ENCODE measurements around the gene ZNF287.
"Not testable (repeated sequence)": the region's sequence is repeated elsewhere in the genome, so short reads cannot be mapped to it uniquely, and the experiment has no call there.

ZNF287 gene

DNA sequence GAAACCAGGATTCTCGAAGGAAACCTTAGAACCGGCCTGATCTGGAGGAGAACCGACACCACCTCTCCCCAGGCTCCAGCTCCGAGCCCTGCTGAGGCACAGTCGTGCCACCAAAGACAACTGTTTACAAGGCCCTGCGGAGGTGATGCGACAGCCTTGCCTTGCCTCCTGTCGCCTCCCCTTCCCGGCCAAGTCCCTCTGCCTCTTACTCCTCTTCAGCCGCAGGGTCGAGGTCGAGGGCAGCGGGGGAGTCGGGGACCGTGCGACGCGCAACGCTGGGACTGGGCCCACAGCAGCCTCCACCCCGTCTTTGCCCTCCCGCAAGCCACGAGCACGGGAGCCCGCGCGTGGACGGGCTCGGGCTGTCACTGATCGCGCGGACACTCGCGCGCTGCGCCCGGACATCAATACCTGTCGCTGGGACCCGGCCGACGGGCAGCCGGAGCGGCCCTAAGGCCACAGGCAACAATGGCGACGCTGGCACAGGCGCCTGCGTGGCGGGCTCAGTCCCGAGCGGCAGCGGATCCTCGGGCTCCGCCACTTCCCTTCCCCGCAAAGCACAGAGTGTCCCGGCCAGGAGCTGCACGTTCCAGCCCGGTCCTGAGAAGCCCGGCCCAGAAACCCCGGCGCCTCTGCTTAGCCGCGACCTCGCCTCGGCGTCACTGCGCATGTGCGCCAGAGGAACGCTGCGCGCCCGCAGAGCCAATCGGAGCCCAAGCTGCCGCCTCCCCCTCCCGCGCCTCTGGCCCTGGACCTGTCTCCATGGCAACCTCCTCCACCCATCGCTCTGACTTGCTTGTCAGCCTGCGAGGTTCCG, at the start of gene ZNF287:
Gene ZNF287, minus strand, starts transcription at position 664 of the 817 bp plus-strand sequence. CDS start 1,473 bp downstream, outside the sequence.
- DNase-seq (ENCODE audit: low spot score): peak; percentile 100

DNA sequence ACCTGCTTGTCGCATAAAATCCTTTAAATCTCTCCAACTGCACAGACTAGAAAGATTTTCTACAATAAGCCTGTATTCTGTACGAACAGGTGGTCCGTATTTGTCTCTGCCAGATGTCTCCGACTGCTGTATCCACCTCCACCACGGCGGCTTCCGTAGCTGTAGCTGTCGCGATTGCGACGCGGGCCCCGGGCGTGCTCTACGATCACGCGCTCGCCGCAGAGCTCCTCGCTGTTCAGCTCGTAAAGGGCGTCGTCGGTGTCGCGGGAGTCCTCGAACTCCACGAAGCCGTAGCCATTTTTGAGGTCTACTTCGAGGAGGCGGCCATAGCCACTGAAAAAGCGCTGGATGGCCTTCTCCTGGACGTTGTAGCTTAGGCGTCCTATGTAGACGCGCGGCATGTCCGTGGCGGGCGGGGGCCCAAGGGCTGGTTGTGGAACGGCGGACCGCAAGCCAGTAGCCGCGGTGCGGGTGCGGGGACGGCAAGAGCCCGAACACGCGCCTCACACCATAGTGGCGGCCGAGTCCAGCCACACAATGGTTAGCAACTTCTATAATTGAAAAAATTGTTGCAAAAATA, 48.6 kb upstream of the ZNF287 start:
- no peak for DNase-seq (ENCODE audit: low spot score)

DNA sequence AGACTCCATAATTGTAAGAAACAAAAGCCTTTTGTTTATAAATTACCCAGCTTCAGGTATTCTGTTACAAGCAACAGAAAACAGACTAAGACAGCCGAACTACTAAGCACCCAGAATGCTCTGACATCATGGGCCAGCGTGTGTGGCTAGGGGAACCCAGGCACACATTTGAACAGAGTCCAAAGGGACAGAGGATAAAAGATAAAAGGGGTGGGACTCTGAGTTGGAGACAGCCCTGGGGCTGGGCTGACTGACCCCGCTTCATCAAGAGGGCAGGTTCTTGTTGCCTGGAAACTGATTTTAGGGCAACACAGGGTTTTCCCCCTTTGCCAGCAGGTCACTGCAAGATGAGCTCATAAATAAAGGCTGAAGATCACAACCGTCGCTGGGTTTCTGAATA, 30.5 kb upstream of the ZNF287 start:
- no peak for DNase-seq (ENCODE audit: low spot score)

DNA sequence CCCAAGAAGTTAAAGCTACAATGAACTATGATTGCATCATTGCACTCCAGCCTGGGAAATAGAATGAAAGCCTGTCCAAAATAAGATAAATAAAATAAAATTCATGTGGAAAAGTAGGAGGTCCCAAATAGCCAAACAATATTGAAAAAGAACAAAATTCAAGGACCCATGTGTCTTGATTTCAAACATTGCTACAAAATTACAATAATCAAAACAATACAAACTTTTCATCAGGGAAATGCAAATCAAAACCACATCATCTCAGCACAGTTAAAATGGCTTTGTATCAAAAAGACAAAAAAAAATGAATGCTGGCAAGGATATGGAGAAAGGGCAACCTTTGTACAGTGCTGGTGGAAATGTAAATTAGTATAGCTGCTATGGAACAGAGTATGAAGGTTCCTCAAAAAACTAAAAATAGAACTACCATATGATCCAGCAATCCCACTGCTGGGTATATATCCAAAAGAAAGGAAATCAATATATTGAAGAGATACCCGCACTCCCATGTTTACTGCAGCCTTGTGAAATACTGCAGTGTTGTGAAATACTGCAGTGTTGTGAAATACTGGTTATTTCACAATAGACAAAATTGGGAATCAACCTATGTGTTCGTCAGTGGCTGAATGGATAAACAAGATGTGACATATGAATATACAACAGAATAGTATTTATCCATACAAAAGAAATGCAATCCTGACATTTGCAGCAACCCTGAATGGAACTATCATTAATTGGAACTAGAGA, 24.5 kb upstream of the ZNF287 start:
- DNase-seq (ENCODE audit: low spot score): no peak

DNA sequence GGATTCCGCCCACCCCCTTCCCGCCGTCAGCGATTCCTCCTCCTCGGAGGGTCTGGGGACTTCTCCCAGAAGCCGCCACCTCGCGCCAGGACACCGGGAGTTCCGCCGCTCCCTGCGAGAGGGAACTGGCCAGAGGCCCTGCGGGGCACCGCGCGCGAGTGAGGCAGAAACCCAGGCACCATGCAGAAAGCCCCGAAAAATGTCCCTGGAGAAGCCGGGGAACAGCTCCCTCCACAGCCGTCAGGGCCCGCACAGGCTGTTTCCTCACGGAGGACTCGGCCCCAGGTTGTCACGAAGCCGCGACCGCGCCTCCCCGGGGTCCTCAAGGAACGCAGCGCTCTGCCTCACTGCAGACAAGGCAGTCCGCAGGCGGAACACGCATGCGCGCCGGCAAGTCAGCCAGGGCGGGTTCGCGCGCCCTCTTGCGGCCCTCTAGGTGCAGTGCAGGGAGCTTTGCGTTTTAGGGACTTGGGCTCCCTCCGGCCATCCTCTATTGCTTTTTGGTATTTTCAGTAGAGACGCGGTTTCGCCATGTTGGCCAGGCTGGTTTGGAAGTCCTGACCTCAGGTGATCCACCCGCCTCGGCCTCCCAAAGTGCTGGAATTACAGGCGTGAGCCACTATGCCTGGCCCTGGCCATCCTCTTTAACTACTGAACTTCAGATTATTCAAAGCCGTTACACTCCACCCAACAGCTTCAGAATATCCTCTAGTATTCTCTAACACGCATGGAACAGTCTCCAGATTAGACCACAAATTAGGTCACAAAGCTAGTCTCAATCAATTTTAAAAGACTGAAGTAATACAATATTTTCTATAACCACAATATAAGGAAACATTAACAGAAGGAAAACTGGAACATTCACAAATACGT, 20.3 kb upstream of the ZNF287 start:
- DNase-seq (ENCODE audit: low spot score): peak; percentile 97

DNA sequence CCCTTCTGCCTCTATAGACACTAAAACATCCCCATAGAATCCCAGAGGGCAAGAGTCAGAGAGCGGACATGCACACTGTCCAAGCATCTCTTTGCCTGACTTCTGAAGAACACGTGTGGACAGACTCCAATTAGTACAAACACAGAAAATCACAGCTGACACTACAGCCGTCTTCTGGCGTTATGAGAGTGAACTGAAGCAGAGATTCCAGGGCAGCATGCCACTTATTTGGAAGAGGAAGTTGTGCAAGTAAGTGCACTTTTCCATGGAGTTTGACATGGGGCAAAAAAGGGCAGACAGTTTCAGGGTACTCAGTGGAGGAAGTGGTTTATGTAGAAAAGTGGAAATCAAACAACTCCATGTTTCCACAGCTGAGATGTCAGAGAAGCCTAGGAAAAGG, 16.8 kb upstream of the ZNF287 start:
- no peak for DNase-seq (ENCODE audit: low spot score)

DNA sequence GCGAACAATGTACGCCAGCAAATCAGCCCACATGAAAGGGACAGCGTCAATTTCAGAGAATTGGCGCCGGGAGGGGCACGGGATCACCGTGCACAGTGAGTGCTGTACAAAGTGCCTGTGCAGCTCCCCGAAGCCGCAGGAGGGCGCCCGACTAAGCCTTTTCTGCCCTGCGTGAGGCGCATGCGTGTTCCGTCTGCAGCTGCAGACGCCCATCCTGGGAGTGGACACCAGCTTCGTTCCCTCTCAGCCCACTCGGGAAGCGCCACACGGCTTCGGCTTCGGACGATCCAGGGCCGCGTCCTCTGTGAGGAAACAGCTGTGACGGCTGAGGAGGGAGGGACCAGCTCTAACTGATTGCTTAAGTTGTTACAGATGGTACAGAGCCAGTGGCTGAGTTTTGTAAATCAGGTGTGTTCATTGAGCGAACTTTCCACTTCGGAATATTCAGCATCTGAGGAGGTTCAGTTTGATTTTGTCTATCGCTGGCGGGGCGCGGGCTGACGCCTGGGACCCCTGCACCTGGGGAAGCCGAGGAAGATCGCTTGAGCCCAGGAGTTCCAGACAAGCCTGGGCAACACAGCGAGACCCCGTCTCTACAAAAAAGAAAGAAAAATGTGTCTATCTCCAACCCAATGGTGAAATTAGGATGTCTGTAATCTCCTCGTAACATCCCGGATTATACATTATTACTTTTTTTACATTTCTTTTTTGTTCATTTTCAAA, 15.4 kb upstream of the ZNF287 start:
- peak; percentile 96 for DNase-seq (ENCODE audit: low spot score)

DNA sequence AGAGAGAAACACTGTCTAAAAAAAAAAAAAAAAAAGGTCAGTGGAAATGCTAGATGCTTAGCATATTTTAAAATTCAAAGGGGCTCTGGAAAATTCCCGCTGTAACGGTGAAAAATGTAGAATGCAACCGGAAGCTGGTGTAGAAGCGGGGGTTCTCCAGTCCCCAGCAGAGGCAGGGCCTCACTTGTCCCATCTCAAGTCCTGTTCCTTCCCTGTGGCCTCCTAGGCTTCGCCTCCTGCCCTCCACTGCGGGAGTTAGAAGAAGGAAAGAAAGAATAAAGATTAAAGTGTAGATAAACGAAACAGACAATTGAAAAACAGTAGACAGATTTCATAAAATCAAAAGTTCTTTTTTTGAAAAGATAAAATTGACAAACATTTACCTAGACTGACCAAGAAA, 14.8 kb upstream of the ZNF287 start:
- DNase-seq (ENCODE audit: low spot score): no peak

DNA sequence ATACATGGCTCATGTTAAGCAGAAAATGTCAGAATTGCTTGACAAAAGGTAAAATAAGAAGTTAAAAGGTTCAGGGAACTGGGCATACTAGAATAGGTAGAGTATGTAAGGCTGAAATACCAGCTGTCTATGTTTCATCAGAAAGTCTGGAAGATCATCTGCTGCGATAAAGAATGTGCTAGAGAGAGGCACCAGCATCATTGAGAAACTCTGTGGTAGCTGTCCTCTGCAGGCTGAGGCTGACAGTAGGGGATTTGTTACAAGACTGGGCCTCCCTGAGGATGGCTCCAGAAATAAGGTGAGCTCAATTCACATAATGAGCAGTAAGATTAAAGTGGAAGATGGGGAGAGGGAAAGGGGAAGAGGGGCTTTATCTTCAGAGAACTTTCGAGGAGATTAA, 4.5 kb upstream of the ZNF287 start:
- no peak for DNase-seq (ENCODE audit: low spot score)

DNA sequence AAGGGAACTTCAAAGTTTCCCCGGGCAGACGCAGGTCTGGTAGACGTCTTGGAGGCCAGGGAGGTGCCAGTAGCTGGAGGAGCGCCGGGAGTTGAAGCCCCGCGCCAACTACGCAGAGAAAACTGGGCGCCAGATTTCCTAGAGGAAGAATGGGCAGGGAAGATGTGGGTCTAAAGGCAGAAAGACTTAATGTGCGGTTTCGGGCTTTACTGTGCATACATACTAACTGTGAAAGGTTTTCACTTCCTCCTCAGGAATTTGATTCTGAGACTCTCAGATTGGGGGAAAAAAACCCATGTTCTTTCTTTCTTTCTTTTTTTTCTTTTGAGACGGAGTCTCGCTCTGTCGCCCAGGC, 331 bp upstream of the ZNF287 start:
- no peak for DNase-seq (ENCODE audit: low spot score)

DNA sequence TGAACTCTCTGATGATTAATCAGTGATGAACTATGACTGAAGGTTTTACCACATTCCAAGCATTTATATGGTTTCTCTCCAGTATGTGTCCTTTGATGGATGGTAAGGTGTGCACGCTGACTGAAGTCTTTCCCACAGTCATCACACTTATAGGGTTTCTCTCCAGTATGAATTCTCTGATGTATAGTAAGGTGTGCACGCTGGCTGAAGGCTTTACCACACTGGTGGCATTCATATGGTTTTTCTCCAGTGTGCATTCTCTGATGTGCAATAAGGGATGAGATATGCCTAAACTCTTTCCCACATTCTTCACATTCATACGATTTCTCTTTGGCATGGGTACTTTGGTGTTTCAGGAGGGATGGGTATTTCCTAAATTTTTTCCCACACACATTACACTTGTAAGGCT, 16.4 kb downstream of the ZNF287 start:
- no peak for DNase-seq (ENCODE audit: low spot score)

DNA sequence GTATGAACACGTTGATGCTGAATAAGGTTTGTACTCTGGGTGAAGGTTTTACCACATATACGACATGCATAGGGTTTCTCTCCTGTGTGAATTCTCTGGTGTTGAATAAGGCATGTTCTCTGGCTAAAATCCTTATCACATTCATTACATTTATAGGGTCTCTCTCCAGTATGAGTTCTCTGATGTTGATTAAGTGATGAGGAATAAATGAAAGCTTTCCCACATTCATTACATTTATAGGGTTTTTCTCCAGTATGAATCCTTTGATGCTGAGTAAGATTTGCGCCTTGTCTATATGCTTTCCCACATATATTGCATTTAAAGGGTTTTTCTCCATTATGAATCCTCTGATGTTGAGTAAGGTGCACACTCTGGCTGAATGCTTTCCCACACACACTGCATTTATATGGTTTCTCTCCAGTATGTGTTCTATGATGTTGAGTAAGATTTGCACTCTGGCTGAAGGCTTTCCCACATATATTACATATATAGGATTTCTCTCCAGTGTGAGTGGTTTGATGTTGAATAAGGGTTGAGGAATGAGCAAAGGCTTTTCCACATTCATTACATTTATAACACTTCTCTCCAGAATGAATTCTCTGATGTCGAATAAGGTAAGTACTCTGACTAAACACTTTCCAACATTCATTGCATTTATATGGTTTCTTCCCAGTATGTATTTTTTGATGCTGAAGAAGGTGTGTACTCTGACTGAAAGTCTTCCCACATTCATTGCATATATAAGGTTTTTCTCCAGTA, 16.9 kb downstream of the ZNF287 start:
- no peak for DNase-seq (ENCODE audit: low spot score)

DNA sequence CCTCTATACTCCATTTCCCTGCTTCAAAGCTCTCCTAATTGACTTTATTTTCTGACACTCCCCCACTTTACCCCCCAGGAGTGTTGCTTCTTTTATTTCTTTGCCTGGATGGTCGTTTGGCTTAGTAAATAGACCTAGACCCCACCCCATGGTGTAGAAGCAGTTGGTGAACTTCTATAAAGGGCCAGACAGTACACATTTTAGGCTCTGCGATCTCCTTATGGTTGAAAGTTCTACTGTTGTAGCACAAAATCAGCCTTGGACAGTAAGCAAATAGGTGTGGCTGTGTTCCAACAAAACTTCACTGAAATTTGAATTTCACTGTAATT, 31.9 kb downstream of the ZNF287 start:
- no peak for DNase-seq (ENCODE audit: low spot score)

DNA sequence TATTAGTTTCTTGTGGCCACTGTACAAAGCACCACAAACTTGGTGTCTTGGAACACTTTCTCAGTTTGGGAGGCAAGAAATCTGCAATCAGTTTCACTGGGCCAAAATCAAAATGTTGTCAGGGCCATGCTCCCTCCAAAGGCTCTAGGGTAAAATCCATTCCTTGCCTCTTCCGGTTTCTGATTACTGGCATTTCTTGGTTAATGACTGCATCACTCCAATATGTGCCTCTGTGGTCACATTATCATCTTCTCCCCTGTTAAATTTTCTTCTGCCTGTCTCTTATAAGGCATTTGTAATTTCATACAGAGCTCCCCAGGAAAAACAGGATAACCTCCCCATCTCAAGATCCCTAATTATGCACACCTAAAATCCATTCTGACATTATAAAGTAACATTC, 34.8 kb downstream of the ZNF287 start:
- no peak for DNase-seq (ENCODE audit: low spot score)

DNA sequence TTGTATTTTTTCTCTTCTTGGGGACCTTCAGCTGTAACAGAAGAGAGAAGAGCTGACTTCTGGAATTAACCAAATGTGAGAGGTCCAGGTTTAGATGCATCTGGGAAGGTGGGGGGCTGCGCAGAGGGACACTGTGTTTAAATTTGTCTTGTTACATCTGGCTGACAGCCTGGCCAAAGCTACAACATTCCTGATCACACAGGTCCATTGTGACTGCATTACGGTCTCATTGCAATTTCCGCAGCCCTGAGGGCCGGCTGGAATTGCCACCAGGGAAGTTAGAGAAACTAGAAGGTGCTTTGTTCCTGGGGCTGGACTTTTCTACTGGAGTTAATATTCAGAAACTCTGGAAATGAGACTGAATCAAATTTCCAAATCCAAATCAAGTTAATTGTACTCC, 39.1 kb downstream of the ZNF287 start:
- no peak for DNase-seq (ENCODE audit: low spot score)

DNA sequence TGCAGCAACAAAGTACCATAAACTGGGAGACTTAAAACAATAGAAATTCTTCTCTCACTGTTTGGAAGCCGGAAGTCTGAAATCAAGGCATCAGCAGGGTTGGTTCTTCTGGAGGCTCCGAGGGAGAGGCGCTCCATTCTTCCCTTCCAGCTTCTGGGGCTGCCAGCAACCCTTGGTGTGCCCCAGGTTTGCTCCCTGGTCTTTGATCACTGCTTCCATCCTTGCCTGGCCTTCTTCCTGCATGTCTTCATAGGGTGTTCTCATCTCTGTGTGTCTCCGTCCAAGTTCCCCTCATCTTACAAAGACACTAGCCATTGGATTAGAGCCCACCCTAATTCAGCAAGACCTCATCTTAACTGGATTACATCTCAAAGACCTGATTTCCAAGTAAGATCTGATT, 41.7 kb downstream of the ZNF287 start:
- DNase-seq (ENCODE audit: low spot score): no peak

DNA sequence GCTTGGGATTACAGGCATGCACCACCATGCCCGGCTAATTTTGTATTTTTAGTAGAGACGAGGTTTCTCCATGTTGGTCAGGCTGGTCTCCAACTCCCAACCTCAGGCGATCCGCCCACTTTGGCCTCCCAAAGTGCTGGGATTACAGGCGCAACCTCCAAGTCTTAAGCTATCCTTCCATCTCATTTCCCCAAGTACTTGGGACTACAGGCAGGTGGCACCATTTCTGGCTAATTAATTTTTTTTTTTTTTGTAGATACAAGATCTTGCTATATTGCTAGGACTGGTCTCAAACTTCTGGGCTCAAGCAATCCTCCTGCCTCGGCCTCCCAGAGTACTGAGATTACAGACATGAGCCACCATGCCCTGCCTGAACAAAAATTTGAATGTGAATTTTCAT, 43.4 kb downstream of the ZNF287 start:
- not testable (repeated sequence) for DNase-seq (ENCODE audit: low spot score)

DNA sequence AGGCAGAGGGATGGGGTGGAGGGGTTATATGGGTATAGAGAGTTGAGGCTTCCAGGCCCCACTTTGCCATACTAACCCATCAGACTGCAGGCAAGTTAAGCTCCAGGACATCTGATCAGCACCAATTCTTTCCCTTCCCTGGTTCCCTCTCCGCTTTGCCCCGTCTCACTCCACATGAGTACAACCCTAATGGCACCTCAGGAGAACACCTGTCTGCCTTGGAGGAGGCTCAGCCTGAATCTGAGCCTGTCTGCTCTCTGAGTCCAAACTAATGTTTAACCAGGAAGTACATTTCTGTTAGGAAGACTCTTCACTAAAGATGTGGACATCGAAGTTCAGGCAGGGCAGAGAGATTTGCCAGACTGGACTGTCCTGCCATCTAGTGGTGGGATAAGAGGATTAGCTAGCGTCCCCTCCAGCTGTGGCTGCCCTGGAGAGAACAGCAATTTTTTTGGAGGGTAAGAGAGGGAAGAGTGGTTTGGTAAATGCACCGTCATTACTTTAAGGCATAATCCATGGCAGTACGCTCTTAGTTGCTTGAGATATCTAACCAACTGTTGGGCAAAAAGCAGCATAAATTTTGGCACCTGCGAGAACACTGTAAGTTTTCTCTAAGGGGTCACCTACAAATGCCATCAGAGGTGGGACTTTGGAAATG, 47.8 kb downstream of the ZNF287 start:
- peak; percentile 89 for DNase-seq (ENCODE audit: low spot score)

DNA sequence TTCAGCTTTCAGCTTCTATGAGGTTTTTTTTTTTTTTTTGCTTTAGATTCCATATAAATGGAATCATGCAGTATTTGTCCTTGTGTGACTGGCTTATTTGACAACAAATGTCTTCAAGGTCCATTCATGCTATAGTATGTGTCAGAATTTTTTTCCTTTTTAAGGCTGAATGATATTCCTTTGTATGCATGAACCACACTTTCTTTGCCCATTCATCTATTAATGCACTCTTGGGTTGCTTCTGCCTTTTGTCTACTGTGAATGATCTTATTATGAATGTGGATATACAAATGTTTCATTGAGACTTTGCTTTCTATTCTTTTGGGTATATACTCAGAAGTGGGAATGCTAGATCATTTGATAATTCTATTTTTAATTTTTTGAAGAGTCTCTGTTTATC, 50.0 kb downstream of the ZNF287 start:
- no peak for DNase-seq (ENCODE audit: low spot score)

DNA sequence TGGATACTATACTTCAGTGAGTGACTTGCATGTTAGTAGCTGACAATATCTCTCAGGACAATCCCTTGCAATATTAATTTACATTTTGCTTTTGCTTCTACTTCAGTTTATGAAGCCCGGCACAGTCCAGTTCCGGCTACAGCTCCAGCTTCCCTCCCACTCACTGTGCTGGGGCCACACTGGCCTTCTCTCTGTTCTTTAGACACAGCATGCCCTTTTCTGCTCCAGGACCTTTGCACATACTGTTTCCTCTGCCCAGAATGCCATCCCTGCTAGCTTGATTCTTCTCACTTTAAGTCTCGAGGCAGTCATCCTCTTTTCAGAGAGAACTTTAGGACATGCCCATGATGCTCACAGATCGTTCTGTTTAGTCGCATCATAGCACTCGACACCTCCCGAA, 51.5 kb downstream of the ZNF287 start:
- no peak for DNase-seq (ENCODE audit: low spot score)
